HFF-Myc (cell line): Measurements from ENCODE around the gene AFAP1.

Experiments used
- DNase-seq: peaks from one replicate; pipeline ENCODE4 v3.0.0-alpha.2; 2011; ENCODE audit warnings: low read depth; ENCODE audit errors: extremely low read depth
- H3K4me3 ChIP-seq: replicated peaks from 2 replicates; pipeline ENCODE4 v1.5.1; 2011; ENCODE audit warnings: low read depth, mild to moderate bottlenecking, control low read depth, low read length
- CTCF ChIP-seq: IDR thresholded peaks from 2 replicates; pipeline ENCODE4 v1.5.1; 2012; ENCODE audit warnings: mild to moderate bottlenecking, low read depth, low read length, control low read depth; ENCODE audit errors: missing control alignments

The AFAP1 gene

GRCh38 chr4:7803371-7803770 lies 136.3 kb downstream of the AFAP1 start:
- DNase-seq: no peak
- no peak overlapping the region for H3K4me3 ChIP-seq
- TF ChIP-seq CTCF: no peak

GRCh38 chr4:7802093-7802726 lies 137.5 kb downstream of the AFAP1 start:
- TF ChIP-seq CTCF: peak; percentile 81
- H3K4me3 ChIP-seq: no peak overlapping the region
- DNase-seq: peak; percentile 67

GRCh38 chr4:7801641-7802040 lies 138.0 kb downstream of the AFAP1 start:
- no peak for DNase-seq
- no peak overlapping the region for H3K4me3 ChIP-seq
- TF ChIP-seq CTCF: no peak

- no peak for TF ChIP-seq CTCF
- H3K4me3 ChIP-seq: no peak overlapping the region
Measured at GRCh38 chr4:7801001-7801400, 138.7 kb downstream of the AFAP1 start.

GRCh38 chr4:7800410-7800809 lies 139.3 kb downstream of the AFAP1 start:
- no peak for TF ChIP-seq CTCF
- no peak overlapping the region for H3K4me3 ChIP-seq
- DNase-seq: no peak

More at GRCh38 chr4:7801001-7801400, 138.7 kb downstream of the AFAP1 start:
- no peak for DNase-seq

- no peak overlapping the region for H3K4me3 ChIP-seq
- no peak for TF ChIP-seq CTCF
- DNase-seq: no peak
Measured at GRCh38 chr4:7799736-7800135, 139.9 kb downstream of the AFAP1 start.

GRCh38 chr4:7799306-7799705 lies 140.4 kb downstream of the AFAP1 start:
- DNase-seq: no peak
- TF ChIP-seq CTCF: no peak
- H3K4me3 ChIP-seq: no peak overlapping the region
